GM03348 (cell line): ENCODE data around the gene FAM186B.
"Not testable (repeated sequence)": the region's sequence is repeated elsewhere in the genome, so short reads cannot be mapped to it uniquely, and the experiment has no call there.

Source experiments
- DNase-seq: peaks from one replicate; pipeline ENCODE4 v3.0.0; 2012; ENCODE audit warnings: low spot score

Gene FAM186B

GRCh38 chr12:49635656-49636055 is 30.2 kb upstream of the FAM186B start:
- DNase-seq = no peak

- no peak for DNase-seq
Observed at GRCh38 chr12:49635036-49635435, 29.6 kb upstream of the FAM186B start.

DNA sequence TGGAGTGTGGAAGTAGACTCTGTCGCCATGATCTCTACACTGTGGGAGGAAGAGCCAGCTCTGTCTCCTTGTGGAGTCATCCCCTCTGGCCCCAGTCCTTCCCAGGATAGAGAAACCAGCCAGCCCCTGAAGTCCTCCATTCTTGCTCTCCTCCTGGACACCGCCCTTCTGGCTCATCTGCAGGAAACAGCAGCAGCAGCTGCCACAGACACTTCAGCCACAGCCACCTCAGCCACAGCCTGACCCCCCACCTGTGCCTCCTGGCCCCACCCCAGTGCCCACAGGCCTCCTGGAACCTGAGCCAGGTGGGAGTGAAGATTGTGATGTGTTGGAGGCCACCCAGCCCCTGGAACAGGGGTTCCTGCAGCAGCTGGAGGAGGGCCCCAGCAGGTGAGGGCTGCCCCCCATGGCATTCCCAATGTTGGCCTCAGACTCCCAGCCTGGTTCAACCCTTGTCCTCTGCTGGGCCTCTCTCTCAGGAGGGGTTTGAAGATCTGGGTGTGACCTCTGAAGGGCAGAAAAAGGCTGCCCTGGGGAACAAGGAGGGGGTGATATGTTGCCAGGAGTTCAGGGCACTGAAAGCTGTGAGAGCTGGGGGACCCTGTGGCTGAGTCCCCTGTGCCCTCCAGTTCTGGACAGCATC is 28.4 kb upstream of the FAM186B start:
- DNase-seq = no peak

DNA sequence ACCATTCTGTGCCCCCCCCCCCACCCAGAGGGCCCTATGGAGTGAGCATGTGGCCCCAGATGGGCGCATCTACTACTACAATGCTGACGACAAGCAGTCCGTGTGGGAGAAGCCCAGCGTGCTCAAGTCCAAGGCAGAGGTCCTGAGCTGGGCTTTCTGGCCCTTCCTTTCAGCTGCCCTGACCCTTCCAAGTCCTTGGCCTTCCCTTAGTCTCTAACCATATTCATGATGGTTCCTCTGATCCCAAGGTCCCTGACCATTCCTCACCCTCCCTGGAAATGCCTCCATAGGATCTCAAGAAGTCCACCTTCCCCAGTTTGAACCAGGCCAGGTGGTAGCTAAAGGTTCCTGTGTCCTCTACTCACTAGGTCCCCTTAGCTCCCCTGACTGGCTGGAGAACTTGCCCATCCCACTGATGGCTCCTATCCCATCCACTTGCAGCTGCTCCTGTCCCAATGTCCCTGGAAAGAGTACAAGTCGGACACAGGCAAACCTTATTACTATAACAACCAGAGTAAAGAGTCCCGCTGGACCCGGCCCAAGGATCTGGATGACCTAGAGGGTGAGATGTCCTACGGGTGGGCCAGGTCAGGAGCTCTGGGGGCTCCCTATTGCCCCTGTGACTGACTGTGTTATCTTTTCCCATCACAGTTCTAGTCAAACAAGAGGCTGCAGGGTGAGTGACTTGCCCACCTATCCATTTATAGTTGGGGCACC is 27.7 kb upstream of the FAM186B start:
- DNase-seq = no peak

DNA sequence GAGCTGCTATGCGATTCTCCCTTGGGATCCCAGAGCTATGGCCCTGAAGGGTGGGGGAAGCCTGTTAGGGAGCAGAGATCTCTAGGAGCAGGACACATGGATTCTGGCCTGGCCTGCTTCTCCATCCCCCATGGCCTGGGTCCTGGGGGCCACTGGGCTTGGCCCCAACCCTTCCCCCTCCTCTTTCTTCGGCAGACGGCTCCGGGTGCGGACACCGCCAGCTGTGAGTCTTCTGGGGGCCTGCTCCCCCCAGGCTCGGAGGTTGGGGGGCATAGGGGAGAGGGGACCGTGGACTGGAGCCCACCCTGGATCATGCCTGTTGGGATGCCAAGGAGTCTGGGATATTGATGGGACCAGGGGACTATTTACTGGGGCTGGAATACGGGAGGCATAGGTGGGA is 27.0 kb upstream of the FAM186B start:
- no peak for DNase-seq

- no peak for DNase-seq
Observed at GRCh38 chr12:49631336-49631907, 26.0 kb upstream of the FAM186B start.

DNA sequence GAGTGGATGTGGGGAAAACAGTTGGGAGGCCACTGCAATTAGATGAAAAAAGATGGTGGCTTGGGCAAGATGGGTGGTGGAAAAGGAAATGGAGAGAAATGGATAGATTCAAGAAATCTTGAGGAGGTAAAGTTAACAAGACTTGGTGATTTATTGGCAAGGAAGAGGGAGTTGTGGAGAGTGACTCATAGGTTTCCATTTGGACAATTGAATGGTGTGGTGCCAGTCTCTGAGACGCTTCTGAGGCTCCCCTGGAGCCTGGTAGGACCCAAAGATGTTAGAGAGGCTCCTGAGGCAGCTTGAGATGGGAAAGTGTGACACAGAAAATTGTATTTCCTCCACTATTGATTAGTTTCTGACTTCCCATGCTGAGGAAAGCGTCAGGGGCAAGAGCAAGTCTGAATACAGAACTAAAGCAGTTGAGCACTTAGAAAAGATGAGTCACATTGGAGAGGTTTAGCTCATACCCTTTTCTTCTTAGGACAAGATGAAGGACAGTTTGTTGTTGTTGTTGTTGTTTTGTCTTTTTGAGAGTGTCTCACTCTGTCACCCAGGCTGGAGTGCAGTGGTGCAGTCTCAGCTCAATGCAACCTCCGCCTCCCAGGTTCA is 22.4 kb upstream of the FAM186B start:
- DNase-seq = peak; percentile 51

DNA sequence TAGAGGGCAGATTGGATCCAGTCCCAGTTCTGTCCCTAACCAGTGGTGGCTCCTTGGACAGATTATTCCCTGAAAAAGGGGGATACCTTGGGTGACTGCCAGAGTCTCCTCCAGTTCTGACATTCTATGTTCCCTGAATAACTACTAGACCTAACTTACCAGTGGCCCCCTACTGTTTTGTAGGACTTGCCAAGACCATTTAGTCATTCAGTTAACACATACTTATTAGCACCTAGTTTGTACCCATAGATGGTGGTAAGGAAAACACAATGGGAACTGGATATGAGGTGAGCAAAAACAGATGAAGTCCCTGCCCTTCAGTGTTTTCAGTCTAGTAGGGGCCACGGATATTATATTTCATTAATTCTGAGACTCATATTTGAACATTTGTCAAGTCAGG is 21.4 kb upstream of the FAM186B start:
- DNase-seq = no peak

DNA sequence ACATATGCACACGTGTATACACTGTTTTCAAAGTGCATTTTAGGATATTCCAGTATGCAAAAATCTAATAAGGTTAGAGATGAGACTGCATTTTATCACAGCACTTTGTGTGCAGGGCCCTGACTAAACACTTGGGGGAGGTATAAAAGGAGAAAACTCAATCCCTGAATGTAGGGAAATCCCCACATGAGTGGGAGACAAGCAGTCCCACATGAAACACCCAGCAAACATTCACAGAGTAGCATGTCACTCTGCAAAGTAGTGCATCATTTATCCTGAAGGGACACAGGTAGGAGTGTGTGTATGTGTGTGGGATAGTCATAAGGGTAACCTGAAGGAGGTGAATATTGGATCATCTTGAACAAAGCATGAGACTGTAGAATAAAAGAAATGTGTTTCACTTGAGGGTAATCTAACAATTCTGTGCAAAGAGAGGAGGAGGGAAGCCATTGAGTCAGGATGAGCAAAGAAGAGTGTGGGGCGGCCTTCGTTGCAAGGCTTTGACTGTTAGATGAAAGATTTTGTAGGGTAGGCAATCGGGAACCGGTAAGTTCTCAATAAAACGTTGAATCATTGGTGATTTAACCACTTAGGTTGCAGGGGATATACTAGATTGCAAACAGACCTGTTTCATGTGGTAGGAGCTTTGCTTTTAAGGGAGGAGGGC is 20.9 kb upstream of the FAM186B start:
- DNase-seq = no peak

DNA sequence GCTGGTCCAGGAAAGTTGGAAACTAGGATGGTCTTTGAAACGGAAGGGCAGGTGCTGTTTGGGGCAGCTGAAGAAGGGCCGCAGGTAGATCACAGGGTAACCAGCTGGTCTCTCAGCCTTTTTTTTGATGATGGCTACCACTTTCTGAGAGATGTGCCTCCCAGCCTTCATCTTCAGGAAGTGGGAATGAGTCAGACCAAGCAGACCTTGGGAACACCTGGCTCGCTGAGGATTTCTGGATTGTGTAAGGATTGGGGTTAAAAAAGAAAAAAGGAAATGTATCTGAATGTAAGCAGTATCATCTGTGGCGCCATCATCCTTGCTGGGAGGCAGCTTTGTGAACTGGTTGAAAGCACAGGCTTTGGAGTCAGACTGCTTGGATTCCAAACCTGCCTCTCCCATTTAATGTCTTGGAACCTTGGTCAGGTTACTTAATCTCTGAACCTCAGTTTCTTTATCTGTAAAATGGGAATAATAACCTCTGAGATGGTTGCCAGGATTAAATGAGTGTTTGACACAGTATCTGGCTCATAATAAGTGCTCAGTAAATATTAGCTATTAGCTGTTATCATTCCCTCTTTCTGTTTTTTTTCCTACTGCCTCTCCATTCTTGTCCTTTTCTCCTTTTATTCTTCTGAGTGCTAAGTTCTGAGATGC is 19.6 kb upstream of the FAM186B start:
- DNase-seq = no peak

DNA sequence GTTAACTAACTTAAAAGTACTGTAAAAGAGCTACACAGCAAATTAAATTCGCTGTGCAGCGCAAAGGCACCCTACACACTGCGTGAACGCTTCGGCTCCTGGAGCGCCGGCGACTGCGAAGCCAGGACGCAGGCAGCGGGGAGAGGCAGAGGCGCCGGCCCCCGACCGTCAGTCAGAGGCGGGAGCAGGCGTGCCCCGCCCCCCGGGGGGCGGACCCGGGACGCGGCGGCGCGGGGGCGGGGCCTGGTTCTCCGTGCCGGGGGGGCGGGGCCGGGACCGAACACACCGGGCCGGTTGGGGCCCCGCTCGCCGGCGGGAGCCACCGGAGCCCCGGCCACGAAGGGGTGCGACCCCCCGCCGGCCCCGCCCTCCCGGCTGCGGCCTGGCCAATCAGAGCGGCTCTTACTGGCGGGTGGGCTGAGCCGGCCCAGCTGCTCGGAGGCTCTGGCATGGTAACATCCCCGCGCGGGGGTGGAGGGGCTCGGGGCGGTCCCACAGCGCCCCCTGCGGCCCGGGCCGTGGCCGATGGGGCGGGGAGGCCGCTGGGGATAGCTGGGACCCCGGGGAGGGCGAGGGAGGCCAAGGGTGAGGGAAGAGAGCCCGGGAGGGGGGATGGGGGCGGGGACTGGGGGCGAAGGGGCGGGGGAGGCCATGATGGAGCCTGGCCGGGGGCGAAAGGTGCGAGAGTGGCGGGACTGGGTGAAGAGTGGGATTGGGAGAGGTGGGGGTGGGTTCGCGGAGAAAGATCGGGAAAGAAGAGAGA is 17.9 kb upstream of the FAM186B start, which contains the start of gene PRPF40B:
TSS of gene PRPF40B (plus strand) at position 420 of the 763 bp plus-strand sequence. CDS start at position 450, 30 bp downstream.
- peak; percentile 98 for DNase-seq

GRCh38 chr12:49622501-49623141 is 17.2 kb upstream of the FAM186B start:
- peak; percentile 61 for DNase-seq

- peak; percentile 40 for DNase-seq
Observed at GRCh38 chr12:49621651-49622500, 16.4 kb upstream of the FAM186B start.

DNA sequence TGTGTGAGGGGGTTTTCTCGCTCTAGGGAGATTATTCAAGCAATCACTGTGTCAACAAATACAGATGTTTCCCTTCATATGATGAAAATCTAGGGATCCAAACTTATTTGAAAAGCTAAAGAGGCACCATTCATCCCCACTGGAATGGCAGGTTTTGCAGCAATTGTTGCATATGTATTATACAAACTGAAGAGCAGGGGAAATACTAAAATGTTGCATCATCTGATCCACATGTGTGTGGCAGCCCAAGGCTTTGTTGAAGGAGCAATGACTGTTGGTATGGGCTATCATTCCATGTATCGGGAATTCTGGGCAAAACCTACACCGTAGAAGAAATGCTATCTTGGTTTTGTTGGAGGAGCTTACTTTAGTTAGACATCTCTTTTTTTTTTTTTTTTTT is 13.8 kb upstream of the FAM186B start:
- peak; percentile 28 for DNase-seq

DNA sequence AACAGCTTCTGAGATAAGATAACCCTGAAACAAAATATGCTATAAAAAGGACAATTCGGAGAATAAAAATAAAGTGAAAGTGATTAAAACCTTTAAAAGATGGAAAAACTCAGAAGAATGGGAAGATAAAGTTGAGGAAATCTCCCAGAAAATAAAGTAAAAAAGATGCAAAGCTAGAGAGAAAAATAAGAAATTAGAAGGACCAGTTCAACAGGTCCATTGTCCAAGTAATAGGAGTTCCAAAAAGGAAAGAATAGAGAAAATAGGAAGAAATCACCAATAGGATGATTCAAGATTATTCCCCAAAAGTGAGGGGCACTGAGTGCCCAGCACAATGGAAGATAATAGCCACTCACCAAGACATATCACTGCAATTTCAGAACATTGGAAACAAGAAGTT is 13.1 kb upstream of the FAM186B start:
- no peak for DNase-seq

- no peak for DNase-seq
Observed at GRCh38 chr12:49616533-49617219, 11.2 kb upstream of the FAM186B start.

DNA sequence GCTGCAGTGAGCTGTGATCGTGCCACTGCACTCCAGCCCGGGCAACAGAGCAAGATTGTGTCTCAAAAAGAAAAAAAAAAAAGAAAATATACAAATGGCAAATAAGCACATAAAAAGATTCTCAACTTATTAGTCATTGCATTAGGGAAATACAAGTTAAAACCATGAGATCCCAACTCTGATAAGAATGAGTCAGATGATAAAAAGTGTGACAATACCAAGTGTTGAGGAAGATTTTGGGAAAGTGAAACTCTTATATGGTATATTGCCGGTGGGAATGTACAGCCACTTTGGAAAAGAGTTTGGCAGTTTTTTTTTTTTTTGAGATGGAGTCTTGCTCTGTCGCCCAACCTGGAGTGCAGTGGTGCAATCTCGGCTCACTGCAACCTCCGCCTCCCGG is 10.3 kb upstream of the FAM186B start:
- DNase-seq = no peak

- no peak for DNase-seq
Observed at GRCh38 chr12:49612210-49612609, 6.8 kb upstream of the FAM186B start.

DNA sequence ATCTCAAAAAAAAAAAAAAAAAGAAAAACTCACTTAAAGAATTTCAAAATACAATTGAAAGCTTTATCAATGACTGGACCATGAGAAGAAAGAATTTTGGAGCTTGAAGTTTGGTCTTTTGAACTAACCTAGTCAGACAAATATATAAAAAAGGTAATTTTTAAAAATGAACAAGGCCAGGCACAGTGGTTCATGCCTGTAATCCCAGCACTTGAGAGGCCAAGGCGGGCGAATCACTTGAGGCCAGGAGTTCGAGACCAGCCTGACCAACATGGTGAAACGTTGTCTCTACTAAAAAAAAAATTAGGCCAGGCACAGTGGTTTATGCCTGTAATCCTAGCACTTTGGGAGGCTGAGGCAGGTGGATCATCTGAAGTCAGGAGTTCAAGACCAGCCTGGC is 5.3 kb upstream of the FAM186B start:
- DNase-seq = not testable (repeated sequence)
